HUDEP-2 (cell line): Measurements from ENCODE around the gene CORIN.
"Not testable (repeated sequence)": the region's sequence is repeated elsewhere in the genome, so short reads cannot be mapped to it uniquely, and the experiment has no call there.

ENCODE experiments used
- DNase-seq, 76 experiments: peaks; one replicate each; lab custom pipeline; 2025; ENCODE audit not compliant: unreplicated experiment in 76 of 76; lab: John Stamatoyannopoulos, UW

Gene CORIN

DNA sequence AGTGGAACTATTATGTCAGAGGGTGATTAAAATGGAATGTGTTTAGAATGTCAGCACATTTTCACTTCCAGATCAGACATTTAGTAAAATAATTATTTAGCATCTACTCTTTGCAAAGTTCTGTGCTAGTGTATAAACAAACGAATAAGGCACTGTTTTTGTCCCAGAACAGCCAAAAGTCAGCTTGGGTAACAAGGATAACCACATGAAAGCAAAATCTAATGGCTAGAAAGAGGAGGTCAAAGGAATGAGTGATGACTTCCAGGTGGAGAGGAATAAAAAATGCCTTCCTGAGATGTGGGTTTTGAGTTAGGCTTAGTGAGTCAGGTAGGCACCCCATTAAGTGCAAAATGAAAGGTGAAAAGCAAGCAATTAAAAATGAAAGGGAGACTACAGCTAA lies 240.2 kb downstream of the CORIN start:
- DNase-seq, result no peak

GRCh38 chr4:47590325-47590724 lies 247.5 kb downstream of the CORIN start:
- DNase-seq, result no peak

DNA sequence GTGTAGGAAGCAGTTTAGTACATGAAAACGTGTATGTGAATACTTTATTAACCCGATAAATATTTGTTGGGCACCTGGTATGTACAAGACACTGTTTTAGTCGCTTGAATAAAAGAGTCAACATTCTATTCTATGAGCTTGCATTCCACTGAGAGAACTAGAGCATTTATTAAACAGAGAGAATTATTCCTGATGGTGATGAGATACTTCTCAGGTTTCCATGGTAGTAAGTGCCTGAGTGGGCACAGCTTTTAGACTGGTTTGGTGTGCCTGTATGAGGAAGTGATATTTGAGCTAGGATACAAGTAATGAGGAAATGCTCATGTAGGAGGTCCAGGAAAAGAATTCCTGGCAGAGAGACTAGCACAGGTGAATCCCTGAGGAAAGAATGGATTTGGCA lies 258.6 kb downstream of the CORIN start:
- DNase-seq, result no peak

DNA sequence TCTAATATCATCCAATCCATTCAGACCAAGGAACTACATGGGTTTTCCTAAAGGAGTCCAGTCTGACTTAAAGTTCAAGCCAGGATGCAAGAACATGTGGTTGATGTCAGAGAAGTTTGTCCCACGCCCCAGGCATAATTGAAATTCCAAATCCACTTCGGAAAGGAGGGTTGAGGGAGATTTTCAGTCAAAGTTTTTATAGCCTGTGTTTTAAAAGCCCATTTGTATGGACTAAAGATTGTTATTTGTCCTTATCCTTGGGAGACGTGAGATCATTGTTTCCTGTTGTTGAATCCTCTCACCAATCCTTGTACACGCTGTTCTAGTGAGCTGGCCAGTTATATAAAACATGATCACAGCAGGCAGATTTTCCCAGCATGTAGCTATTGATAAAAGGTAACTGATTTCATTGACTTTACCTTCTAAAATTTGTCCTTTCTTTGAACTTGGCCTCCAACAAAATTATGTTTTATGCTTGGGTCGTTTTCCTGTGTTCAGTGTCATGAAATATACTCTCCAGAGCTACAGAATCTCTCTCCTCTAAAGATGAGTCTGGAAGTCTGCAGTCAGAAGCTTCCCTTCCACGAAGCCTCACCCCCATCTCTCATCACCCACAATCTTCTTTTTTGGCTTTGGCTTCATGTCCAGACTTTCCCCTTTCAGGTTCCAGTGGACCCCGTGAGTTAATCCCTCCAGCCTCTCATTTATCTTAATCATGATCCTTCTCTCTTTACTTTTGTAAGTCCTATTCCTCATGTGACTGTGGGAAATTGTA lies 259.9 kb downstream of the CORIN start:
- DNase-seq, result no peak

DNA sequence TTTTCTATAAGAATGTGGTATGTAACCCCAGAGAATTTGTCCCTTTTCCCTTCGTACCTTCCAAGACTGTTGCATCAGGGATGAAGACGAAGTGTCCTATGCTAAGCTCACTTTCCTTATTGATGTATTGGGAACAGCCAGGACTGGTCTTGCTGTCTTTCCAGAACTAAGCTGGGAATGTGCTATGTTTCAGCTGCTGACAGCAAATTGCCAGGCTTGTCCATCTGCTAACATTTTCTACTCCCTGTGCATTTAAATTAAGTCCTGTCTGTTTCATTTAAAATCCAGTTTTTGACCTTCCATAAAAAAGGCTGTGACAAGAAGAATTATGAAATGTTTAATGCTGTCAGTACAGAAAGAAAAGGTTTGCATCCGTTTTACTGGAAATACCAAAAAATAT lies 264.9 kb downstream of the CORIN start:
- no peak for DNase-seq

- no peak for DNase-seq
Observed at GRCh38 chr4:47570816-47571215, 267.1 kb downstream of the CORIN start.

DNA sequence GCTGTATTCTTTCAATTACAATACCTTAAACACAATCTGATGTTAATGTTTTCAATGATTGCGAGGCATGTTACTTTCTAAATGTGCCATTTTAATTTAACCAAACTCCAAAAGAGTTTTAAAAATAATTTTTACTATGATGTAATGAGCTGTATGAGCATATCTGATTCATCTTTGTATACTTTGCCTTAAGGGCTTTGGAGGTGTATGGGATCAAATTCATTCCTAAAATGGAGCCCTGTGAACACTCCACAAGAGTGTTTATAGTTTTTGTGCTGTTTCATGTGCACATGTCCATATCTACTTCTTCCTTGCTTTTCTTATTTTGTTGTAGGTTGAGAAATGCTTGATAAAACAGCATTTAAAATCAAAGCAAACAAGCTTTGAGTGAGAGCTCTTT lies 270.4 kb downstream of the CORIN start:
- DNase-seq, result peak in 1 of 76 experiments; percentile 1

GRCh38 chr4:47566969-47567368 lies 270.9 kb downstream of the CORIN start:
- DNase-seq, result peak in 13 of 76 experiments; percentile 2 to 45 (median 12)

GRCh38 chr4:47566566-47566965 lies 271.3 kb downstream of the CORIN start:
- DNase-seq, result no peak

DNA sequence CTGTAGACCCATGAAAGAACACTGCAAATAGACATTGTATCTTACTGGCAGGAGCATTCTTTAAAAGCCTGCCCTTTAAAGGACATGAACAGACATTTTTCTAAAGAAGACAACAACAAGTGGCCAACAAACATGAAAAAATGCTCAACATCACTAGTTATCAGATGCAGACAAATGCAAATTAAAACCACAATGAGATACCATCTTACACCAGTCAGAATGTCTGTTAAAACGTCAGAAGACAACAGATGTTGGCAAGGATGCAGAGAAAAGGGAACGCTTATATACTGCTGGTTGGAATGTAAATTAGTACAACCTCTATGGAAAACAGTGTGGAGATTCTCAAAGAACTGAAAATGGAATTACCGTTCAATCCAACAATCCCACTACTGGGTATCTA lies 275.6 kb downstream of the CORIN start:
- DNase-seq, result no peak

DNA sequence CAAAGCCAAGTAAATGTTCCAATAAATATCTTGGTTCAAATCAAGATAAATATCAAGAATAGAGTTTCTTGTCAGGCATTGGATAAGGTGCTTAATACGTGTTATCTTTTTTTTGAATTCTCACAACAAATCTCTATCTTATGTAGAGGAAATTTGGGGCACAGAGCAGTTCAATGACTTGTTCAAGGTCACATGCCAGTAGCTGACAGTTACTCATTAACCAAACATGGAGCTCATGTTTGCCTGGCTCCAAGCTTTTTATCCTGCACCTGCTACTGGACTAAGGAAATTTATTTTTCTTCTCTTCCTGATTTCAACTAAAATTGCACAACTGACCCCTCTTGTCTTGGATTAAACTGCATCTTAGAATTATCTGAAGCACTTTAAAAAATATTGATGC lies 276.5 kb downstream of the CORIN start:
- DNase-seq, result no peak

DNA sequence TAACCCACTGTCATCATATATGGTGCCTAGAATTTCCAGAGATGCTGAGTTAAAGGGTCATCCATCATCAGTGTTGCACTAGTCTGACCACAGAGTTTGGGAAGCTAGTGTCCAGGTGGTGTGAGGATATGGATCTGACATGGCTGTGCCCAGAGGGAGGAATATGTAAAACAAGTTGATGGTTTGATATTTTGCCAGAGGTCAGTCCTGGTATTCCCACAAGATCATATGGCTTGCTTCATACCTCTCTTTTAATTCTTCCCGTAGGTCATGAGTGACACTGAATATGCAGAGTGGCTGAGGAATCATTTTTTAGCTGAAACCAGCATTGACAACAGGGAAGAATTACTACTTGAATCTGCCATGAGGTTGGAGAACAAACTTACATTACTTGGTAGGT lies 277.2 kb downstream of the CORIN start:
- no peak for DNase-seq

DNA sequence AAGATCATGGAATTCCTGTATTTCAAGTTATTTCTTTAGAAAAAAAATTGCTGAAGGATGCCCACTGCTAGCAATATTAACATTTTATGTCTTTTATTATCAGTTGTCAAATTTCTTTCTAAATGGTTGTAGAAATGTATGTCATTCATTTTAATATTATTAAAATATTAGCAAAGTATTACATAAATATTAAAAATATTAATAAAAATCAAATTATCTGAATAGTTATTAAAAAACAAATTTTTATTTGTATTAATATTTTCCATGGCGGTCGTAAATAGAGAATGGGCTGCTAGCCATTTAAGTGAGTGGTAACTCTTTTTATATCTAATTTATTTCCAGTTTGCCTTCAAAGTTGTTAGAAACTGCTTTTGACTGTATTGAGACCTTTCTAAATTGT lies 280.6 kb downstream of the CORIN start:
- no peak for DNase-seq

DNA sequence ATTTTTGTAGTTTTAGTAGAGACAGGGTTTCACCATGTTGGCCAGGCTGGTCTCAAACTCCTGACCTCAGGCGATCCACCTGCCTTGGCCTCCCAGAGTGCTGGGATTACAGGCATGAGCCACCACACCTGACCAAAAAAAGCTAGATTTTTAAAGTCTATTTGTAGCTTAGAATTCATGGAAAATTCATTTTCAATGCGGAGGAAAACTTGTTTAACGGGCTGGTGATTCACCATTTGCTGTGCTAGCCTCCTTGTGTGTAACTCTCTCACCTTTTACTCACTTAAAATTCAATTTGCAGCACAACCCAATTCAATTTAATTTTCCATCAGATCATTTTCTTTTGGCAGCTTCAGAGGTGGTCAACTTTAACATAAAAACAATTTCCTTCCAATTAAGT lies 281.9 kb downstream of the CORIN start:
- not testable (repeated sequence) for DNase-seq

DNA sequence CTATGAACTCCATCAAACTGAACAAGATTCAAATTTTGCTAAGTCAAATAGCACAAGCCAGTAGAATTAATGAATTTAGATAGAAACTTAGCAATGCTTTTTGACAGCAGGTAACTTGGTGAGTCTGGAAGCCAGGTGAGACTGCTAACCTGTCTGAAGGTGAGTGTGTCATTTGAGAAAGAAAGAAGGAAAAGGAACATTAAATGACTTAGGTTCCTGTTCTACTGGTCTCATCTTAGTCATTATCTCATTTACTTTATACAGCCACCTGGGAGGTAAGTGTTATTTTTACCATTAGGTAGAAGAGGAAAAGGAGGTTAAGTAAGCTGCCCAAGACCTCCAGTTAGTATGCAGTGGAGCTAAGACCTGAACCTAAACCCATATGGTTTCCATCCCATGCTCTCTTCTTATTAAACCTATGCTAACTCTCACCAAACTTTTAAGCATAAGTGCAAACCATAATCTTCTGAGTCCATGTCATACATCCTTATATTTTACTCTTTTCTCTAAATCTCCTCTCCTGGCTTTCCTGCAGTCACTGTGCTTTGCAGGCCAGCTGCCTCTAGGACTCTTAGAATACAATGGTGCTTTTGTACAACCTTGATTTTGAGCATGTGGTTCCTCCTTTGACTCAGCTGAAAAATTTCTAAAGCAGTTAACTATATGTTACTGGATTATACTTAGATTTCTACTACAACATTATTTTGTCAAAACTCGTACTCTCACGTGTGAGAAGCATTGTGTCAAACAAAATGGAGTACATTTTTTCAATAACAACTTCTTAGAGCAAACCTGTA lies 284.3 kb downstream of the CORIN start:
- DNase-seq, result no peak

GRCh38 chr4:47551682-47552081 lies 286.2 kb downstream of the CORIN start:
- no peak for DNase-seq

DNA sequence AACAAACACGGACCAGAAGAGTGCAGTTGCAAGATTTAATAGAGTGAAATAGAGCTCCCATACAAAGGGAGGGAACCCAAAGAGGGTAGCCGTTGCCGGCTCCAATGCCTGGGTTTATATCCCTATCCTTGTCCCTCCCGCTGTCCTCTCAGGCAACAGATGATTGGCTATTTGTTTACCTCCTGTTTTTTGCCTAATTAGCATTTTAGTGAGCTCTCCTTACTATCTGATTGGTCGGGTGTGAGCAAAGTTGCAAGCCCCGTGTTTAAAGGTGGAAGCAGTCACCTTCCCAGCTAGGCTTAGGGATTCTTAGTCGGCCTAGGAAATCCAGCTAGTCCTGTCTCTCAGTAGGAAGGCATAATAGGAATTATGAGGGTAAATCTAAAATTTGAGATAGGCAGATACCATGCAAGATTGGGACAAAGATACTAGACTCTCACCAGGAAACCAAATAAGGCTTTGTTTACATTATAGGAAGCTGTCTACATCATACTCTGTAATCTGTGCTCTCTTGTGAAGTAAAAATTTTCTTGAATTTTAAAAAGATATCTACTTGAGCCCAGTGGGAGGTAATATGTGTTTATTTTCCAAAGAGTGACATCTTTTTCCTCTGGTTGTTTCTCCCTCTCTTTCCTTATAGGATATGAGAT lies 286.8 kb downstream of the CORIN start:
- DNase-seq, result no peak

DNA sequence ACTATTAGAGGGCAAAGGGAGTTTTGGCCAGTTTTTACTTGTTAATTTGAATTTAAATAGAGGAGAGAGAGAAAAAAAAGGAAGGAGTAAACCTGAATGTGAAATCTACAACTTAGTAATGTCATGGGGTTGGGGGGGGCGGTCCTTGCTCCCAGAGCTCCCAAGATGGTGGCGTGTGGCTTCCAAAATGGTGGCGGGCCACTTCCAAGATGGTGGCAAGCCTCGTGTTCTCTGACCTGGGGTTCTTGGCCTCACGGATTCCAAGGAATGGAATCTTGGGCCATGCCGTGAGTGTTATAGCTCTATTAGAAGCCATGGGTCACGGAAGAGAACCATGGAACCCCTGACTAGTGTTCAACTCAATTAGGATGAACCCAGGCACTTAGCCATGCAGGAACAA lies 287.5 kb downstream of the CORIN start:
- not testable (repeated sequence) for DNase-seq
